Esophagus (tissue), 2 donors: ENCODE data around the gene RAB24. TPM values are rescaled to one million over a fixed set of nuclear protein-coding genes. Genes with fewer than 3 reads are reported as not detected.

ENCODE experiments used
- H3K27ac ChIP-seq, 2 donors: one replicate each; pipeline ENCODE4 v1.5.1; 2013; ENCODE audit warnings: low read depth in 2 of 2, mild to moderate bottlenecking in 2 of 2, inconsistent platforms in 1 of 2, low read length in 1 of 2, moderate library complexity in 1 of 2
- H3K27me3 ChIP-seq, 2 donors: one replicate each; pipeline ENCODE4 v1.6.1; 2013; ENCODE audit warnings: low read length in 2 of 2, control low read depth in 1 of 2, mild to moderate bottlenecking in 1 of 2; ENCODE audit not compliant: insufficient read depth in 2 of 2, control insufficient read depth in 1 of 2
- H3K36me3 ChIP-seq, 2 donors: one replicate each; pipeline ENCODE4 v1.6.1; 2013; ENCODE audit warnings: low read length in 1 of 2; ENCODE audit not compliant: control insufficient read depth in 2 of 2, insufficient read depth in 2 of 2
- H3K4me1 ChIP-seq, 2 donors: one replicate each; pipeline ENCODE4 v1.6.1; 2013; ENCODE audit warnings: low read length in 1 of 2; ENCODE audit not compliant: control insufficient read depth in 2 of 2, insufficient read depth in 2 of 2
- H3K4me3 ChIP-seq, 2 donors: one replicate each; pipeline ENCODE4 v1.5.1; 2013; ENCODE audit warnings: low read length in 2 of 2, mild to moderate bottlenecking in 2 of 2, low read depth in 1 of 2, moderate library complexity in 1 of 2
- H3K9me3 ChIP-seq, 2 donors: one replicate each; pipeline ENCODE4 v1.6.1; 2013; ENCODE audit warnings: mild to moderate bottlenecking in 2 of 2, low read depth in 1 of 2, low read length in 1 of 2, moderate library complexity in 1 of 2; ENCODE audit not compliant: control insufficient read depth in 2 of 2, insufficient read depth in 1 of 2
- WGBS, 2 donors: extraction: QIAGEN DNeasy Blood & Tissue Kit; methylation state at CpG; one replicate each; pipeline ENCODE4 v1.1.7; 2013; 5-methylcytosine and 5-hydroxymethylcytosine counted together
- polyA plus RNA-seq, 2 donors: library from polyadenylated mRNA; stranded (reverse); fragments of 200-250 nt; gene quantifications; one replicate each; pipeline ENCODE4 v1.2.3, GENCODE V29; 2013
- donor health status: healthy with polysubstance abuse.
- donor health status: Bipolar disorder and iron deficiency.

The RAB24 gene
- polyA plus RNA-seq: 10 to 100 TPM; 60.0 to 80.2 TPM

GRCh38 chr5:177303121-177303924, at the start of gene RAB24, which contains the start of gene PRELID1:
Gene RAB24, minus strand, starts transcription at chr5:177303719. Its CDS starts 431 bp downstream, at chr5:177303288.
Gene PRELID1, plus strand, starts transcription at chr5:177303799. Its CDS starts 187 bp downstream, at chr5:177303986.
- 0 to 1% methylated on average over 96 to 100 of the region's 100 CpGs for WGBS, 2 donors
- Histone ChIP-seq H3K27ac (peak within 1 kb of the TSS; percentile 88 to 99), H3K9me3 (no peaks in the 10 kb centered on the region), H3K4me3 (peak within 1 kb of the TSS; percentile 90 to 94), H3K27me3 (no peaks in the 10 kb centered on the region), H3K36me3 (peaks cover 0 to 11% of the 10 kb centered on the region in 2 donors), H3K4me1 (peaks cover 6 to 15% of the 10 kb centered on the region in 2 donors)

GRCh38 chr5:177353093-177353492, 49.6 kb upstream of the RAB24 start:
- WGBS, 2 donors: 85 to 88% methylated on average over 5 of the region's 5 CpGs
- Histone ChIP-seq H3K4me1 (peaks cover 2 to 21% of the 10 kb centered on the region in 2 donors), H3K27ac (no peak overlapping the region), H3K4me3 (no peak overlapping the region), H3K36me3 (peaks cover 0 to 2% of the 10 kb centered on the region in 2 donors), H3K9me3 (peaks cover 0 to 2% of the 10 kb centered on the region in 2 donors), H3K27me3 (no peaks in the 10 kb centered on the region)

- Histone ChIP-seq H3K4me1 (peaks cover 2 to 12% of the 10 kb centered on the region in 2 donors), H3K9me3 (peaks cover 0 to 2% of the 10 kb centered on the region in 2 donors), H3K27ac (peak within 1 kb of the TSS; percentile 95 to 99), H3K4me3 (peak within 1 kb of the TSS; percentile 73 to 89), H3K36me3 (peaks cover 2 to 5% of the 10 kb centered on the region in 2 donors), H3K27me3 (no peaks in the 10 kb centered on the region)
- 6 to 7% methylated on average over 55 of the region's 55 CpGs for WGBS, 2 donors
These were observed 48.1 kb upstream of the RAB24 start, which contains the start of gene LMAN2 for GRCh38 chr5:177351392-177352329. Gene LMAN2, minus strand, starts transcription at chr5:177351668. Its CDS starts 21 bp downstream, at chr5:177351647.

GRCh38 chr5:177350776-177351391, 47.4 kb upstream of the RAB24 start:
- Histone ChIP-seq H3K27me3 (no peaks in the 10 kb centered on the region), H3K4me3 (peak overlapping the region; percentile 73 to 89), H3K4me1 (peaks cover 2 to 12% of the 10 kb centered on the region in 2 donors), H3K9me3 (peaks cover 0 to 2% of the 10 kb centered on the region in 2 donors), H3K27ac (peak overlapping the region; percentile 95 to 99), H3K36me3 (peaks cover 2 to 5% of the 10 kb centered on the region in 2 donors)
- 9% methylated on average over 19 of the region's 19 CpGs for WGBS, 2 donors

GRCh38 chr5:177349762-177350161, 46.2 kb upstream of the RAB24 start:
- H3K9me3 ChIP-seq: no peaks in the 10 kb centered on the region
- 50 to 60% methylated on average over 5 of the region's 5 CpGs for WGBS, 2 donors
- peak overlapping the region; percentile 24 to 89 for H3K4me3 ChIP-seq
- peaks cover 5% of the 10 kb centered on the region in 2 donors for H3K36me3 ChIP-seq
- H3K27me3 ChIP-seq: no peaks in the 10 kb centered on the region
- peak overlapping the region; percentile 82 to 95 for H3K27ac ChIP-seq
- H3K4me1 ChIP-seq: peaks cover 2 to 12% of the 10 kb centered on the region in 2 donors

- WGBS, 2 donors: 52 to 61% methylated on average over 3 of the region's 3 CpGs
- Histone ChIP-seq H3K4me1 (peaks cover 2 to 12% of the 10 kb centered on the region in 2 donors), H3K9me3 (no peaks in the 10 kb centered on the region), H3K27ac (peak overlapping the region in 1 of 2 donors; percentile 50), H3K27me3 (no peaks in the 10 kb centered on the region), H3K36me3 (peaks cover 5% of the 10 kb centered on the region in 2 donors), H3K4me3 (peak overlapping the region in 1 of 2 donors; percentile 89)
These were observed 45.8 kb upstream of the RAB24 start for GRCh38 chr5:177349362-177349647.

- Histone ChIP-seq H3K36me3 (peaks cover 5% of the 10 kb centered on the region in 2 donors), H3K9me3 (no peaks in the 10 kb centered on the region), H3K4me3 (no peak overlapping the region), H3K27me3 (no peaks in the 10 kb centered on the region), H3K27ac (no peak overlapping the region), H3K4me1 (peaks cover 2 to 12% of the 10 kb centered on the region in 2 donors)
- WGBS, 2 donors: 81 to 88% methylated on average over 4 of the region's 4 CpGs
These were observed 44.2 kb upstream of the RAB24 start for GRCh38 chr5:177347699-177348098.

- H3K9me3 ChIP-seq: no peaks in the 10 kb centered on the region
- H3K27ac ChIP-seq: peak overlapping the region in 1 of 2 donors; percentile 8
- H3K4me1 ChIP-seq: peaks cover 2 to 8% of the 10 kb centered on the region in 2 donors
- peaks cover 5 to 7% of the 10 kb centered on the region in 2 donors for H3K36me3 ChIP-seq
- no peaks in the 10 kb centered on the region for H3K27me3 ChIP-seq
- WGBS, 2 donors: 74 to 75% methylated on average over 4 of the region's 4 CpGs
- no peak overlapping the region for H3K4me3 ChIP-seq
These were observed 43.3 kb upstream of the RAB24 start for GRCh38 chr5:177346820-177347219.

GRCh38 chr5:177344891-177345290, 41.4 kb upstream of the RAB24 start:
- peaks cover 5 to 7% of the 10 kb centered on the region in 2 donors for H3K36me3 ChIP-seq
- H3K9me3 ChIP-seq: no peaks in the 10 kb centered on the region
- no peak overlapping the region for H3K27ac ChIP-seq
- no peak overlapping the region for H3K4me3 ChIP-seq
- H3K4me1 ChIP-seq: peaks cover 0 to 2% of the 10 kb centered on the region in 2 donors
- no peaks in the 10 kb centered on the region for H3K27me3 ChIP-seq
- WGBS, 2 donors: 96 to 97% methylated on average over 6 of the region's 6 CpGs
